ENCODE data around the gene MYH7.
"Not testable (repeated sequence)": the region's sequence is repeated elsewhere in the genome, so short reads cannot be mapped to it uniquely, and the experiment has no call there.

Gene MYH7

DNA sequence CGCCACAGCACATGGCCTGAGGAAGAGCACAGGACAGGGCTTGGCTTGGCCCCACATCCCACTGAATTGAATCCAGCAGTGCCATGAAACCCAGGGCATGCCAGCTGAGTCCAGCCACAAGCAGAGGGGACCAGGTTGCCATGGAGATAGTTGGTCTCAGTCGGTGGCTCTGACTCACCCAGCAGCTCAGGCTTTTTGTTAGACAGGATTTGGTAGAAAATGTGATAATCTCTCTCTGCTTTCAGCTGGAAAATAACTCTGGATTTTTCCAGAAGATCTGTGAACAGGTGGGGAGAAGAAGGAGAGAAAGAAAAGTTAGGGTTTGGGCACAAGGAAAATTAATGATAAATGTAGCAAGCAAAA lies 4.8 kb downstream of the MYH7 start:
- Mint-ChIP-seq H3K27ac (peak overlapping the region in 2 of 3 experiments; percentile 28 to 40), H3K36me3 (ENCODE audit: low read depth) (no peaks in the 10 kb centered on the region), H3K9me3 (no peaks in the 10 kb centered on the region), H3K27me3 (ENCODE audit: low read depth) (peaks cover 10% of the 10 kb centered on the region), H3K4me3 (no peak overlapping the region), H3K4me1 (peaks cover 17% of the 10 kb centered on the region)
- TF ChIP-seq, protein P1, sequence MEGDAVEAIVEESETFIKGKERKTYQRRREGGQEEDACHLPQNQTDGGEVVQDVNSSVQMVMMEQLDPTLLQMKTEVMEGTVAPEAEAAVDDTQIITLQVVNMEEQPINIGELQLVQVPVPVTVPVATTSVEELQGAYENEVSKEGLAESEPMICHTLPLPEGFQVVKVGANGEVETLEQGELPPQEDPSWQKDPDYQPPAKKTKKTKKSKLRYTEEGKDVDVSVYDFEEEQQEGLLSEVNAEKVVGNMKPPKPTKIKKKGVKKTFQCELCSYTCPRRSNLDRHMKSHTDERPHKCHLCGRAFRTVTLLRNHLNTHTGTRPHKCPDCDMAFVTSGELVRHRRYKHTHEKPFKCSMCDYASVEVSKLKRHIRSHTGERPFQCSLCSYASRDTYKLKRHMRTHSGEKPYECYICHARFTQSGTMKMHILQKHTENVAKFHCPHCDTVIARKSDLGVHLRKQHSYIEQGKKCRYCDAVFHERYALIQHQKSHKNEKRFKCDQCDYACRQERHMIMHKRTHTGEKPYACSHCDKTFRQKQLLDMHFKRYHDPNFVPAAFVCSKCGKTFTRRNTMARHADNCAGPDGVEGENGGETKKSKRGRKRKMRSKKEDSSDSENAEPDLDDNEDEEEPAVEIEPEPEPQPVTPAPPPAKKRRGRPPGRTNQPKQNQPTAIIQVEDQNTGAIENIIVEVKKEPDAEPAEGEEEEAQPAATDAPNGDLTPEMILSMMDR (IDR thresholded peaks at IDR 0.05; ENCODE audit: unreplicated experiment in 3 of 3): no peak

DNA sequence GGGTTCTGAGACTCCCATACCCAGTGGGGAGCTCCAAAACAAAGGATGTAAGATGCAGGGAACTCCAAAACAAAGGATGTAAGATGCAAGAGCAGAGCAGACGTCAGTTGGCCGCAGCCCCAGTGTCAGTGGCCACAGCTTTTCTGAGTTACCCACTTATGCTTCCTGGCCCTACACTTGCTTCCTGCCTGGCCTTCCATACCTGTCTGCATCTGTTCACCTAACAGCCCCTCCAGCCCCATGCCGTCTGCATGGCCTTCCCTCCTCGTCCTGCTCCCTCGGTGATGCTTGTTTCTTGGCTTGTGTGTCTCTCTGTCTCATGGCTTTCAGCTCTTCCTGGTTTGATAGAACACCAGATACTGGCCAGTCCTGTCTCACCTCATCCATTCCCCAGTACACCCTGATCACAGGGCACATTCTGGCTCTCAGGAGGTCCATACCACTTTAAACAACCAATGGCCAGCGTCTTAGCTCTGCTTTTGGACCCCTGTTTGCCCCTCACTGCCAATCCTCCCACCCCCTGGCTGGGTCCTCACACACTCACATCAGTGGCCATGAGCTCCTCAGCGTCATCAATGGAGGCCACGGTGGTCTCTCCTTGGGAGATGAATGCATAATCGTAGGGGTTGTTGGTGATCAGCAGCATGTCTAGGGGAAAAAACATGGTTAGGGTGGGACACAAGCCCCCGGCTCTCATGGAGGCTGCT lies 5.3 kb downstream of the MYH7 start:
- Mint-ChIP-seq H3K27ac (peak overlapping the region in 1 of 3 experiments; percentile 28), H3K36me3 (ENCODE audit: low read depth) (no peaks in the 10 kb centered on the region), H3K9me3 (no peaks in the 10 kb centered on the region), H3K27me3 (ENCODE audit: low read depth) (peaks cover 15% of the 10 kb centered on the region), H3K4me3 (no peak overlapping the region), H3K4me1 (peaks cover 12% of the 10 kb centered on the region)
- TF ChIP-seq, protein P1 (IDR thresholded peaks at IDR 0.05; ENCODE audit: unreplicated experiment in 3 of 3): no peak

DNA sequence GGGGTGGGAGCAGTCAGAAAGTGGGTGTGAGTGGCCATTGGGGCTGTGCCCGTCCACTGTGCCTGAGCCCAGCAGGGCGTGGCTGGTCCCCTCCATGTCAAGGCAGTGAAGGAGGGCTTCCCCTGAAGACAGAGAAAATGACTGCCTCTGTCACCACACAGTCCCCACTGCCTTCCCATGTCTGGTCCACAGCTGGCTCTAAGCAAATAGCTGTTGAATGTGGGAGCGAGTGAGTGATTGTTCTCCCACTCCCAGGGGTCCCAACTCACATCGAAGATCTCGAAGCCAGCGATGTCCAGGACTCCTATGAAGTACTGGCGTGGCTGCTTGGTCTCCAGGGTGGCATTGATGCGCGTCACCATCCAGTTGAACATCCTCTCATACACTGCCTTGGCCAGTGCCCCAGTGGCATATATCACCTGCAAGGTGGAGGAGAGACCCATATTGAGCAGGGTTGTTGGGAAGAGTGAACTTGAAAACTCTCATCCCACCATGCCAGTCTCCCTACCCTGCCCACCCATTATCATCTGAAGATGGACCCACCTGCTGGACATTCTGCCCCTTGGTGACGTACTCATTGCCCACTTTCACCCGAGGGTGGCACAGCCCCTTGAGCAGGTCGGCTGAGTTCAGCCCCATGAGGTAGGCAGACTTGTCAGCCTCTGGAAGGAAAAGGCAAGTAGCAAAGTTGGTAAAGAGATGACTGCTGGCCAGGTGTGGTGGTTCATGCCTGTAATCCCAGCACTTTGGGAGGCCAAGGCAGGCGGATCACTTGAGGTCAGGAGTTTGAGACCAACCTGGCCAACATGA lies 6.6 kb downstream of the MYH7 start:
- H3K4me3 Mint-ChIP-seq: no peak overlapping the region

DNA sequence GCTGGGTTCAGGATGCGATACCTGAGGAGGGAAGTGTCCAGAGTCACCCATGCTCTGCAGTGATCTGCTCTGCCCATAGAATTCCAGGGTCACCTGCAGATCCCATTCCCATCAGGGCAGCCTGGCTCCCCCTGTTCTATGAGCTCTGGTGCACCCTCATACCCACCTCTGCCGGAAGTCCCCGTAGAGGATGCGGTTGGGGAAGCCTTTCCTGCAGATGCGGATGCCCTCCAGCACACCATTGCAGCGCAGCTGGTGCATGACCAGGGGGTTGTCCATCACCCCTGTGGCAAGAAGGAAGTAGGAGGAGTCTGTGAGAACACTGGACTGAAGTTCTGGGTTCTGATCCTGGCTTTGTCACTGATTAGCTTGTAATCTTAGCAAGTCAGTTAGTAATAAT lies 9.7 kb downstream of the MYH7 start:
- not testable (repeated sequence) for H3K4me3 Mint-ChIP-seq; H3K4me1 Mint-ChIP-seq; H3K9me3 Mint-ChIP-seq; H3K36me3 Mint-ChIP-seq (ENCODE audit: low read depth); H3K27ac Mint-ChIP-seq
- peaks cover 21% of the 10 kb centered on the region for H3K27me3 Mint-ChIP-seq (ENCODE audit: low read depth)

More for the DNA sequence above, 6.6 kb downstream of the MYH7 start:
- Mint-ChIP-seq H3K27ac (no peak overlapping the region), H3K36me3 (ENCODE audit: low read depth) (no peaks in the 10 kb centered on the region), H3K27me3 (ENCODE audit: low read depth) (peaks cover 16% of the 10 kb centered on the region), H3K4me1 (peaks cover 8% of the 10 kb centered on the region), H3K9me3 (no peaks in the 10 kb centered on the region)
- TF ChIP-seq, protein P1 (IDR thresholded peaks at IDR 0.05; ENCODE audit: unreplicated experiment in 3 of 3): no peak

DNA sequence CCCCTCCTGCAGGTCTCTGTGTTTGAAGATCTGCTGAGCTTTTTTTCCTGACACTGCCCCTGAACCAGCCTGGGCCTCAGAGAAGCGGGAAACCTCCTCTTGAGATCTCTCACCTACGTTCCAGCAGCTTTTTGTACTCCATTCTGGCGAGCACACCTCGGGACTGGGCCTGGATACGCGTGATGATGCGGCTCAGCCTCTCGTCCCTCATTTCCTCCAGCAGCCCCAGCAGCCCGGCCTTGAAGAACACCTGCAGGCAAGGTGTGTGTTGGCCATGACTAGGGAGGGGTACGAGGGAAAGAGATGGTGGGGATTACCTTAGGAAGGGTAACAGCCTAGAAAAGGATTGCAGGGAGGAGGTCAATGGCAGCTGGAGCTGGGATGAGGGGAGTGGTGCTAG lies 10.3 kb downstream of the MYH7 start:
- H3K36me3 Mint-ChIP-seq (ENCODE audit: low read depth): no peaks in the 10 kb centered on the region
- H3K4me1 Mint-ChIP-seq: peaks cover 6% of the 10 kb centered on the region
- H3K9me3 Mint-ChIP-seq: no peaks in the 10 kb centered on the region
- no peak overlapping the region for H3K27ac Mint-ChIP-seq
- TF ChIP-seq, protein P1 (IDR thresholded peaks at IDR 0.05; ENCODE audit: unreplicated experiment in 3 of 3): no peak
- peaks cover 19% of the 10 kb centered on the region for H3K27me3 Mint-ChIP-seq (ENCODE audit: low read depth)
- H3K4me3 Mint-ChIP-seq: no peak overlapping the region

DNA sequence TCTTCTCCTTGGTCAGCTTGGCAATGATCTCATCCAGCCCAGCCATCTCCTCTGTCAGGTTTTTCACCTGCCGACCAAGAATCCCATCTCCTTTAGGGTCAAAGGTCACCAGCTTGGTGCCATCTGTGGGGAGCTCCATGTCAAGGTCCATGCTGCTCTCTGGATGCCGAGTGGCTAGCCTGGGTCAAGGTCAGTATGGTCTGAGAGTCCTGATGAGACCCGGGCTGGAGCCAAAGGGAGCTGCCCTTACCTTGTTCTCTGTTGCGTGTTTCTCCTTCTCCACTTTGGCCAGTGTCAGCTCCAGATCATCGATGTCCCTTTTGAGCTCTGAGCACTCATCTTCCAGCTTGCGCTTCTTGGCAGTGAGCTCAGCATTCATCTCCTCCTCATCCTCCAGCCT lies 11.8 kb downstream of the MYH7 start:
- Mint-ChIP-seq H3K27me3 (ENCODE audit: low read depth) (peaks cover 14% of the 10 kb centered on the region), H3K9me3 (no peaks in the 10 kb centered on the region), H3K4me3 (no peak overlapping the region), H3K36me3 (ENCODE audit: low read depth) (no peaks in the 10 kb centered on the region), H3K27ac (no peak overlapping the region), H3K4me1 (no peaks in the 10 kb centered on the region)
- TF ChIP-seq, protein P1 (IDR thresholded peaks at IDR 0.05; ENCODE audit: unreplicated experiment in 3 of 3): no peak
